Motor neuron (in vitro differentiated cells): Measurements from ENCODE around the gene ZNF280B. TPM values are rescaled to one million over a fixed set of nuclear protein-coding genes. Genes with fewer than 3 reads are reported as not detected.
"Not testable (repeated sequence)": the region's sequence is repeated elsewhere in the genome, so short reads cannot be mapped to it uniquely, and the experiment has no call there.

Source experiments
- ATAC-seq, 8 experiments: fragments of 200-7000 bp; cut with Tn5 transposase; replicated peaks in 6 of 8; 2 replicates each; pipeline ENCODE4 v1.8.0; 2021; ENCODE audit warnings: mild to moderate bottlenecking in 8 of 8, moderate library complexity in 8 of 8
- H3K27ac ChIP-seq, 2 donors: fragments of 250-450 bp; sonication (Bioruptor Pico); 2 replicates each; pipeline ENCODE4 v1.9.0; 2021; ENCODE audit warnings: antibody characterized with exemption in 2 of 2, mild to moderate bottlenecking in 2 of 2, moderate library complexity in 1 of 2
- H3K4me1 ChIP-seq, 2 donors: fragments of 250-450 bp; sonication (Bioruptor Pico); replicated peaks in 1 of 2; 2 replicates each; pipeline ENCODE4 v1.6.1; 2021; ENCODE audit warnings: antibody characterized with exemption in 2 of 2, mild to moderate bottlenecking in 2 of 2, moderate library complexity in 1 of 2
- H3K4me3 ChIP-seq, 5 donors: fragments of 250-450 bp; sonication (Bioruptor Pico); 2 replicates each; pipeline ENCODE4 v1.9.0; 2021; ENCODE audit warnings: antibody characterized with exemption in 5 of 5, mild to moderate bottlenecking in 5 of 5, moderate library complexity in 4 of 5
- WGBS, 10 experiments: fragments of 450-650 bp; shearing (Covaris generic); methylation state at CpG; one replicate each; pipeline ENCODE4 v1.0.0; 2022; 5-methylcytosine and 5-hydroxymethylcytosine counted together
- in situ Hi-C, 9 experiments: fragments of 400-800 bp; cut with MboI; loops; one replicate each; pipeline ENCODE4 v1.15.0; 2021; ENCODE audit warnings: low sequenced_read_pairs in 9 of 9, low pct_unique_long_range_greater_than_20kb in 2 of 9; ENCODE audit not compliant: unreplicated experiment in 9 of 9
- total RNA-seq, 8 experiments: library from RNA; unstranded; fragments of 300-600 nt; gene quantifications; 2 replicates each; pipeline versions ENCODE4 v1.2.3 to v1.2.4, GENCODE V29; 2022

Gene ZNF280B
- total RNA-seq, 8 experiments from 2014 or later, result 0.10 to 5.1 (median 3.9) TPM

GRCh38 chr22:22531770-22532546 is 23.4 kb upstream of the ZNF280B start:
- no peak for ATAC-seq
- WGBS, 10 experiments, result 16 to 100% (median 60%) methylated on average over 1 to 7 of the region's 7 CpGs
- Histone ChIP-seq H3K4me1 (no peaks in the 10 kb centered on the region), H3K27ac (peak overlapping the region in 1 of 2 donors; percentile 41), H3K4me3 (no peak overlapping the region)
- in situ Hi-C loops, result no loop called here

- in situ Hi-C loops, result no loop called here
- 20 to 100% (median 90%) methylated on average over 1 to 2 of the region's 2 CpGs; no CpG with 5 or more reads in 6 of the 10 experiments for WGBS, 10 experiments
- Histone ChIP-seq H3K27ac (no peak overlapping the region), H3K4me1 (no peaks in the 10 kb centered on the region), H3K4me3 (no peak overlapping the region)
- ATAC-seq, result no peak
Measured at GRCh38 chr22:22528780-22529179, 20.2 kb upstream of the ZNF280B start.

GRCh38 chr22:22527312-22527711 is 18.8 kb upstream of the ZNF280B start:
- H3K4me3 ChIP-seq, result no peak overlapping the region
- in situ Hi-C loops, result no loop called here
- peak overlapping the region in 1 of 2 donors; percentile 39 for H3K27ac ChIP-seq
- no peak for ATAC-seq
- no peaks in the 10 kb centered on the region for H3K4me1 ChIP-seq
- 0 to 76% (median 17%) methylated on average over 1 to 4 of the region's 5 CpGs; no CpG with 5 or more reads in 5 of the 10 experiments for WGBS, 10 experiments

- no peaks in the 10 kb centered on the region for H3K4me1 ChIP-seq
- ATAC-seq, result no peak
- in situ Hi-C loops, result no loop called here
- WGBS, 10 experiments, result 3 to 80% (median 31%) methylated on average over 1 to 4 of the region's 4 CpGs
- H3K4me3 ChIP-seq, result no peak overlapping the region
- H3K27ac ChIP-seq, result no peak overlapping the region
Measured at GRCh38 chr22:22526125-22526912, 17.8 kb upstream of the ZNF280B start.

GRCh38 chr22:22523494-22523893 is 15.0 kb upstream of the ZNF280B start:
- no peak for ATAC-seq
- Histone ChIP-seq H3K27ac (no peak overlapping the region), H3K4me3 (no peak overlapping the region), H3K4me1 (no peaks in the 10 kb centered on the region)
- in situ Hi-C loops, result no loop called here
- 0 to 100% (median 74%) methylated on average over 1 to 4 of the region's 6 CpGs; no CpG with 5 or more reads in 4 of the 10 experiments for WGBS, 10 experiments

- ATAC-seq, result no peak
- Histone ChIP-seq H3K4me3 (no peak overlapping the region), H3K27ac (peak overlapping the region; percentile 1 to 33), H3K4me1 (no peaks in the 10 kb centered on the region)
- in situ Hi-C loops, result no loop called here
- WGBS, 10 experiments, result 42 to 86% (median 77%) methylated on average over 5 to 8 of the region's 8 CpGs; no CpG with 5 or more reads in 1 of the 10 experiments
Measured at GRCh38 chr22:22521631-22522030, 13.1 kb upstream of the ZNF280B start.

- in situ Hi-C loops, result no loop called here
- Histone ChIP-seq H3K4me1 (no peaks in the 10 kb centered on the region), H3K4me3 (no peak overlapping the region), H3K27ac (peak overlapping the region; percentile 48 to 57)
- 0 to 79% (median 60%) methylated on average over 1 to 9 of the region's 12 CpGs; no CpG with 5 or more reads in 1 of the 10 experiments for WGBS, 10 experiments
- ATAC-seq, result no peak
Measured at GRCh38 chr22:22520667-22521602, 12.4 kb upstream of the ZNF280B start.

GRCh38 chr22:22520020-22520656 is 11.6 kb upstream of the ZNF280B start, which contains the start of gene ZNF280A:
TSS of gene ZNF280A (minus strand) at chr22:22520270. CDS start at chr22:22515630, 4,640 bp downstream.
- Histone ChIP-seq H3K4me1 (no peaks in the 10 kb centered on the region), H3K27ac (peak within 1 kb of the TSS; percentile 48 to 57), H3K4me3 (no peak within 1 kb of the TSS)
- in situ Hi-C loops, result no loop called here
- WGBS, 10 experiments, result 0 to 80% (median 50%) methylated on average over 1 to 5 of the region's 12 CpGs; no CpG with 5 or more reads in 1 of the 10 experiments
- no peak for ATAC-seq

GRCh38 chr22:22519591-22519990 is 11.0 kb upstream of the ZNF280B start:
- no peak overlapping the region for H3K4me3 ChIP-seq
- no peak for ATAC-seq
- peak overlapping the region in 1 of 2 donors; percentile 57 for H3K27ac ChIP-seq
- 0 to 89% (median 56%) methylated on average over 1 to 5 of the region's 5 CpGs; no CpG with 5 or more reads in 2 of the 10 experiments for WGBS, 10 experiments
- no peaks in the 10 kb centered on the region for H3K4me1 ChIP-seq
- in situ Hi-C loops, result no loop called here

- ATAC-seq, result no peak
- in situ Hi-C loops, result no loop called here
- H3K27ac ChIP-seq, result no peak overlapping the region
- H3K4me3 ChIP-seq, result no peak overlapping the region
- H3K4me1 ChIP-seq, result no peaks in the 10 kb centered on the region
- 0 to 67% (median 0%) methylated on average over 1 to 4 of the region's 4 CpGs; no CpG with 5 or more reads in 3 of the 10 experiments for WGBS, 10 experiments
Measured at GRCh38 chr22:22516992-22517391, 8.4 kb upstream of the ZNF280B start.

GRCh38 chr22:22515890-22516289 is 7.3 kb upstream of the ZNF280B start:
- in situ Hi-C loops, result no loop called here
- Histone ChIP-seq H3K4me1 (no peaks in the 10 kb centered on the region), H3K27ac (no peak overlapping the region), H3K4me3 (no peak overlapping the region)
- no peak for ATAC-seq

- in situ Hi-C loops, H3K4me3 ChIP-seq, H3K4me1 ChIP-seq, ATAC-seq: not testable (repeated sequence)
- H3K27ac ChIP-seq, result peak overlapping the region in 1 of 2 donors; percentile 49
- WGBS, 10 experiments, result 26 to 100% (median 69%) methylated on average over 2 to 7 of the region's 8 CpGs; no CpG with 5 or more reads in 4 of the 10 experiments
Measured at GRCh38 chr22:22514431-22514830, 5.9 kb upstream of the ZNF280B start.
